ENCODE data around the gene KERA.
"Not testable (repeated sequence)": the region's sequence is repeated elsewhere in the genome, so short reads cannot be mapped to it uniquely, and the experiment has no call there.

Gene KERA, protein sequence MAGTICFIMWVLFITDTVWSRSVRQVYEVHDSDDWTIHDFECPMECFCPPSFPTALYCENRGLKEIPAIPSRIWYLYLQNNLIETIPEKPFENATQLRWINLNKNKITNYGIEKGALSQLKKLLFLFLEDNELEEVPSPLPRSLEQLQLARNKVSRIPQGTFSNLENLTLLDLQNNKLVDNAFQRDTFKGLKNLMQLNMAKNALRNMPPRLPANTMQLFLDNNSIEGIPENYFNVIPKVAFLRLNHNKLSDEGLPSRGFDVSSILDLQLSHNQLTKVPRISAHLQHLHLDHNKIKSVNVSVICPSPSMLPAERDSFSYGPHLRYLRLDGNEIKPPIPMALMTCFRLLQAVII

DNA sequence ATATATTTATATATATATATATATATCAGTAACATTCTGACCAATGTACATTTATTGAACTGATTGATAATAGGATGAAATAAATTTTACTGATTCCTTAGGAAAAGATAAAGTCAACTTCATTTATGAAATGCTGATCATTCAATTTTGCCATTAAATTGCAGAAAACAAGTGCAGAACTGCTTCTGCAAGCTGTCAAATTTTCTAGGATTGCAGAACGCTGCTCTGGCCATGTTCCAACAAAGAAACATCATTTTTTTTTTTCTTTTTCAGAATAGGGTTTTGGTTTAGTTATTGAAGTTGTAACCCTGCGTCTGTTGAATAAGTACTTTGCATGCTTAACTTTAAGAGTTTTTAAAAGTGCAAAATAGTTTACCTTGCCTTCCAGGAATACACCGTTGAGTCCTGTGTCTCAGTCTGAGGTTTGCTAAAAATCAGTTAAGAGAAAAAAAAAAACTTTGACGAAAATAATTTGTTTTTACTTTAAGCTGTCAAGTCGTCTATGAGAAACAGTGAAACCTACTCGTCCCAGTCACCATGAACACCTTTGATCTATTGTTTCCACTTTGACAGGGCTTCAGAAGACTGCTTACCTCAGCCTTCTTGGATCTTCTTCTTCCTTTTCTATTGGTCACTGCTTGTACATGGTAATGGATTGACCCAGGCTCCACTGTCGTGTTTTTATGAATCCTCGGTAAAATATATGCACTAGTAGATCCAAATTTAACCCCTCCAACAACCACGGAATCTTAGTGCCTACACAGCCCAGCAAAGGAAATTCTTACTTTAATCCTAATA lies at the start of gene KERA:
TSS of gene KERA (minus strand) at position 657 of the 798 bp plus-strand sequence. CDS start 1,743 bp downstream, outside the sequence.
- DNase-seq (ENCODE audit: low spot score) = no peak

DNA sequence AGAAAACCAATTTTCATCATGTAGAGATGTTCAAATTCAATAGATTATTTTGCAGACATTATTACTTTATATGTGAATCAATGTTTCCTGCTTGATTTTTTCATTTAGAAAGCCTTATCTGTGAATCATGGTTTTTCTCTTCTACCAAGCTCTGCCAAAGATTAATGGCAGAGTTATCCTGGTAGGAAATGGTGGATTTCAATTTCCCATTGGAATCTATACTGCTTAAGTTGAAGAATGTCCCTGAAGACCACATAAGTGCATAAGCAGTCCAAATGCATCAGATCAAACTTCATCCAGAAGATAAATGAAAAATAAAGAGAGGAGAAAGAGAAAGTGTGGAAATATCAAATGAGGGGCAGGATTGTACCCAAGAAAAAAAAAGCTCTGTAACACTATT lies 48.5 kb upstream of the KERA start:
- DNase-seq (ENCODE audit: low spot score) = no peak

DNA sequence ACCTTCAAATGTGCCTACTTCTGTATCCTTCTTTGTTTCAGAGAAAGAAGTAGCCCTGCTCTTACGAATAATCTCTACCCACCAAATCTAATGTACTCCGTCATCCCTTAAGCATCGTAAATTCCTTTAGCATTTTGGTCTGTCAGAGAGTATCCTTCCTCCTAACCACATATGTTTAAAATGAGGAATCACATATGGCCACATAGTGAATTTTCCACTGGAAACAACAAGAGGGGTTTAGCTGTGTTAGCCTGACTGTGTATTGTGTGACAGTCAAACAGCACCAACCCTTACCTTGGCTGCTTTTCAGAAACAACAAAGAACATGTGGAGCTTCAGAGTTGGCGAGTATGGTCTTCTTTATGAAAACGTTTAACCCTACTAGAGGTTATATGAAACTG lies 48.0 kb upstream of the KERA start:
- no peak for DNase-seq (ENCODE audit: low spot score)

DNA sequence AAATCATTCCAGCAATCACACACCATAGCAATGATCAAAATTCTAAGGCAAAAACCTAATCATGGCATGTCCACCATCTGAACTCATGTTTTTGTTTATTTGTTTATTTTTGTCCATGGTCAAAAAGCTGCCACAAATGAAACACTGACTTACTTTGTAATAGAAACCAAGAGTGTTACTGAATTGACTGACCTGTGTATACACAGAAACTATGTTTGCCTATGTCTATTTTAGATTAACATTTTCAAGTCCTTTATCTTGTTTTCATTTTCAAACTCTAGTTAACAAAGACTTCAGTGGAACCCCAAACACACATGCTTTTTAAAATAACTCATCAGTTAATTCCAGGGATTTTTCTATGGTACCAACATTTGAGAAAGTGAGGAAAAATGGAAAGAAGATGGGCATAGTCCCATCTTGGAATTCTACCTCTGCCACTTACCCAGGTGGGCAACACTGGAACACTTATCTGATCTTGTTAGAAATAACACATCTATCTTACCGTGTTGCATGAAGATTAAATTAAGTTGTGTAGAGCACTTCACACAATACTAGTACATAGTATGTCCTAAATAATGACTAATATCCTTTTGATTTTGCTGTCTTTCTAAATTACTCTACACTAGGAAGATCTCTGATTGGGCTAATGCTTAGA lies 47.1 kb upstream of the KERA start:
- no peak for DNase-seq (ENCODE audit: low spot score)

DNA sequence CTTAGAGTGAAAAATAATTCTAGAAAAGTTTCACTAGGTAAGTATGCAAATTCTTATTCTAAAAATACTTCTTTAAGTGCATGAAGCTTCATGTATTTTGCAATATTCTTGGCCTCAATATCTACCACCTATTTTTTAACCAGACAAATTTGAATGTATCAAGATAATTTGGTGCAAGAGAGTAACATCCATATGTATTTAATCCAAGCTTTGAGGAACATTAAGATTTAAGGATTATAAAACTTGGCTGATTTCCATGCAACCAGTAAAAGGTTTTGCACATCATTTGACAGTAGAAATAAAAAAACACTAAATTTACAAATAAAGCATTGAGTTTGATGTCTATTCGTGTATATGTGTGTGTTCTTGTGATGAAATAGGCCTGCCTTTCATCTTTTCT lies 45.8 kb upstream of the KERA start:
- DNase-seq (ENCODE audit: low spot score) = no peak

DNA sequence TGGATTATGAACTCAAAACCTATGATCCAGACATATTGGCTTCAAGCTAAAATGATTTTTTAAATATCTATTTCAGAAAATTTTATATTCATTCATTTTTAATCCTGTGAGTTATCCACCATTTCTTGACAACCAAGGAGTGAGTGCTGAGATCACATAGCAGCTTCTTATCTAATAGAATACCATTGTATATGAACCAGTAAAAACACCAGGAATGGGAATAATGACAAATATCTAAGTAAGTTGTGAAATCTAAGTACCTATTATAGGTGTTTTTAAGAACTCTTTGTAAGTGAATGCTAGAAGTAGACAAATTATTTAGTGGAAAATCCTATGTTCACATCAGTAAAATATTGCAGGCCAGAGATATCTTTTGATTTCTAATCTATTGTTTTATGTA lies 45.3 kb upstream of the KERA start:
- no peak for DNase-seq (ENCODE audit: low spot score)

DNA sequence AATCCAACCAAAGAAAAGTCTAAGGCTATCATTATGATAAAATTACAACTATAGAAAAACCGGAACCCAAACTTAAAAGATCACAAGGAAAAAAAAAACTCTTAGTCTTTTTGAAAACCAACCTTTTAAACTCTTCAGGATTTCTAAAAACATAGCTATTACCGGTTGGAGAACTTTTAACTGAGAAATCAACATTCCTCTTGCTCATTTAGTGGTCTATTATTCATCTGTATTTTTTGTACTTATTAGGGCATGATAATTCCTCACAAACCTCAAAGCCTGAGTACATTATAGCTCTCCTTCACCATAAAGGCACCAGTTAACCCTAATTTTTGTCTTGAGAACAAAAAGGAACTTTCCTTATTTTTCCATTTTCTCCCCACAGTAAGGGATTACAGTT lies 43.1 kb upstream of the KERA start:
- no peak for DNase-seq (ENCODE audit: low spot score)

DNA sequence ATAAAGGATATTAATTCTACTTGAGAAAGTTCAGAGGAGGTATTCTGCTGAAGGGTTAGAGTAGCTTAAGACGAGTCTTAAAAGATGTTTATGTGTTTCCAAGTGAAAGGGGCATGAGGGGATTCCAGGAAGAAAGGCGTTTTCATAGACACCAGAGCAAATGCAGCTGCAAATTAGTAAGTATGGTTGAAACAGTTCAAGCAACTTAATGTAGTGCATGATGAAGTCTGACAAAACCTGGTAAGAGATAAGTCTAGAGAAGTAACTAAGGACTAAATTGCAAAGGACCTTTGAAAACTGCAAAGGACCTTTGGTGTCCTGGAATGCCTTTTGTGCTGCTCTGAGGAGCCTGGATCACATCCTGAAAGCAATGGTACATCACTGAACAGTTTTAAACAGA lies 42.0 kb upstream of the KERA start:
- DNase-seq (ENCODE audit: low spot score) = no peak

DNA sequence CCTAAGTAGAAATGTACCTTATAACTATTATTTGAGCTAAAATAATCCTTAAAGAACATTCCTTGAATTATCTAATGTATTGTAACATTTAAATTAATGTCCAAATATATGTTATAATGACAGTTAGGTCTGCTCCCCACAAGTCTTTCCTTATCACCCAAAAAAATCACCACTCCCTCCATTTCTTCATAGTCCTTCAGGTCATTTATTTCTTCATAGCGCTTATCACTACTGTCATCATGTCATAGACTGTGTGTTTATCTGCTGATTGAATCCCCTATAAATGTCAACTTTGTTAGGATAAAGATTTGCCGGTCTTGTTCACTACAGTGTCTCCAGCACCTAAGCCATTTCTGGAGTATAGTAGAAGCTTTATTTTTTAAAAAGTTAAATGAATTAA lies 41.5 kb upstream of the KERA start:
- DNase-seq (ENCODE audit: low spot score) = no peak

DNA sequence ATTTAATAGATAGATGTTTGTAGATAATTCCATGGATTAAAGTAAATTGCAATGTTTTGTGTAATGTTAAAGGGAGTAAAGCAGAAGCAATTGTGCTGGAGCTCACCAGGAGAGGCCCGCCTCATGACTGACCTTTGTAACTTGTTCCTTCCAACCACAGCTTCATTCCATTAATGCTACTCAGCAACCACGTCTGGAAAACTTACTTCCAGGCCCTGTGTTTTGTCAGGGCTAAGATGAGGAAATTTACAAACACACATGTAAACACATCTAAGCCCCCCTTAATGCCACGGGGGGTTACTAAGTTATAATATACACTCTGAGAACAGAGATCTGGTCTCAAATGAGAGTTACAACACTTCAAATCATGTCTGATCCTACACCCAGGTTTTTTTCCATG lies 41.1 kb upstream of the KERA start:
- peak; percentile 4 for DNase-seq (ENCODE audit: low spot score)

DNA sequence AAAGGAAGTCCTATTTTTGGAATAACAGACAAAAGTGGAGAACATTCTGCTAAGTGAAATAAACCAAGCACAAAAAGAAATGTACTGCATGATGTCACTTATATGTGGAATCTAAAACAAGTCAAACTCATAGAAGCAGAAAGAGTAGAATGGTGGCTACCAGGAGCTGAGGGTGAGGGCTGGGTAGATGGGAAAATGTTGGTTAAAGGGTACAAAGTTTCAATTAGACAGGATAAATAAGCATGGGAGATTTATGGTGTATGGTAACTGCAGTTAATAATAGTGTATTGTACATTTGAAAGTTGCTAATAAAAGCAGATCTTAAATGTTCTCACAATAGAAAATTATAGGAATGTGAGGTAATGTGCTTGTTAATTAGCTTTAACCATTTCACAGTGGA lies 40.6 kb upstream of the KERA start:
- DNase-seq (ENCODE audit: low spot score) = no peak

DNA sequence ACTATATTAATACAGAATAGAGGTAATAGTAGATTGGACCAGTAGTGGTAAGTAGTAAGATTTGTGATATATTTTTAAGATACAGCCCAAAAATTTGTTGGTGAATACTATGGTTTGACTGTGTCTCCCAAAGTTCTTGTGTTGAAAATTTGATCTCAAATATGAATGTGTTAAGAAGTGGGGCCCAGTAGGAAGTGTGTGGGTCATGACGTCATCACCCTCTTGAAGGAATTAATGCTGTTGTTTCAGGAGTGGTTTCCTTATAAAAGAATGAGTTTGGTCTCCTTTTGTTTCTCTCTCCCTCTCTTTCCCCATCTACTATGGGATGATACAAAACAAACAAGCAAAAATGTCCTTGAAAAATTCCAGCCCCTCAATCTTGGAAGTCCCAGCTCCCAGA lies 37.1 kb upstream of the KERA start:
- no peak for DNase-seq (ENCODE audit: low spot score)

DNA sequence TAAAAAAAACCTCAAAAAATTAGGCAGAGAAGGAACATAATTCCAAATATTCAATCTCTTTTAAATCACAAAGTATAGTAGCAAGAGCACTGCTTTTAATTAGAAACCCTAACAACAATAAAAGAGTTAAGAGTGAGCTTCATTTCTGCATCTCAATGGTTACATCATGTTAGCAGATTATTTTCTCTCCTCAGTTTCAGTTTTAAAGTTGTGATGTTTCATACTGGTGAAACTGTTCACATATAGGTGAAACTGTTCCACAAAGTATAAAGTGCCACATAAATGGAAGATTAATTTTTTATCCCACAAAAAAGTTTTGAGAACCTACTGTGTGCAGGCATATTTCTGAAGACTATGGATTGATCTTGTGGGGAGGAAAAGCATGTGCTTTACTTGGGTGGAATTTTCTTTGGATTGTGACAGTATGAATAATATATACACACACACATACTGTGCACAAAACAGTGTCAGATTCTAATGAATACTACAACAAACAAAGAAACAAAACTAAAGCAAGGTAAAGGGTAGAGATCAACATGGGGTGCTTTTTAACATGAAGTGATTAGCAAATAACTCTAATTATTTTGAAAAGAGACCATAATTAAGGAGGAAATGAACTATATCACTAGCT lies 36.3 kb upstream of the KERA start:
- DNase-seq (ENCODE audit: low spot score) = no peak

DNA sequence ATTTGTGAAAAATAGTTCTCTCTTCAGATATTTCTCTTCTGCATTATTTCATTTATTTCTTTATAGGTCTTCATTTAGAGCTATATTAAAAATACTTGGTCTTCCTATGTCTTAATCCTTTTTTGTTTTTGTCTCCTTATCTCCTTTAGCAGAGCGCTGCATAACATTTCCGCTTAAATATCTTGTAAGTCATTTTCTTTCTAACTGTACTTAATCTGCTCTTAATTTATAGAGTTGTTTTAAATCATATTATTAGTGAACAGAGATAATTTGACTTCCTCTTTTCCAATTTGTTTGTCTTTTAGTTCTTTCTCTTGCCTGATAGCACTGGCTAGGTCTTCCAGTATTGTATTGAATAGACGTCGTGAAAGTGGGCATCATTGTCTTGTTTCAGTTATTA lies 35.5 kb upstream of the KERA start:
- no peak for DNase-seq (ENCODE audit: low spot score)

DNA sequence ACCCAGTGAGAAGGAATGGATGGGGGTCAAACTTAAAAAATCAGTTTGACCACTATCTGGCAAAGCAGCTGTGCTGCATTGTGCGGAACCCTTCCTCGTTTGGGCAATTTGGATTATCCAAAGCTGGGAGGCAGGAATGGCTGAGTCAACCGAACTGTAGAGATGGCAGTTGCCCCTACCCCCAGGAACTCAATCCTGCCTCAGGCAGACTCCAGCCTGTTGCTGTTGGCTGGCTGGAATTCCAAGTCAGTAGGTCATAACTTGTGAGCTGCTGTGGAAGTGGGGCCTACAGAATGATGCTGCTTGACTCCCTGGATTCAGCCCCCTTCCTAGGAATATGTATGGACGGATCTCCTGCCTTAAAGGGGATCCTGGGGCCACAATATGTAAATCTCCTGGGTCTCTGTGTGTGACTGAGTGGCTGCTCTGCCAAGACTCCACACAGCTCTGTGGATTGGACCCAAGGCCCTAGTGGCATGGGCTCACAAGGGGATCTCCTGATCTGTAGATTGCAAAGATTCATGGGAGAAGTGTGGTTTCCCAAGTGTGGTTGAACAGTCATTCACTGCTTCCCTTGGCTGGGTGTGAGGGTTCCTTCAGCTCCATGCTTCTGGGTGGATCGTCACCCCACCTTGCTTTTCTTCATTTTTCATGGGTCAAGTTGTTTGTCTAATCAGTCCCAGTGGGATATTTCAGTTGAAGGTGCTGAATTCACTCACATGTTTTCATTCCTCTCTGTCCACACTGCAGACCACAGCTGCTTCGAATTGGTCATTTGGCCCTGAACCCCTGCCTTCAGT lies 34.3 kb upstream of the KERA start:
- DNase-seq (ENCODE audit: low spot score) = no peak

DNA sequence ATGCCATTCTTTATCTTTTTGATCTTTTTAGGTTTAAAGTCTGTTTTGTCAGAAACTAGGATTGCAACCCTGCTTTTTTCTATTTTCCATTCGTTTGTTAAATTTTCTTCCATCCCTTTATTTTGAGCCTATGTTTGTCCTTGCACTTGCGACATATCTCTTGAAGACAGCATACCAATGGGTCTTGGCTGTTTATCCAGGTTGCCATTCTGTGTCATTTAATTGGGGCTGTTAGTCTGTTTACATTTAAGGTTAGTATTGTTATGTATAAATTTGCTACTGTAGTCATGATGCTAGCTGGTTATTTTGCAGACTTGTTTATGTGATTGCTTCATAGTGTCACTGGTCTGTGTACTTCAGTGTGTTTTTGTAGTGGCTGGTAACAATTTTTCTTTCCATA lies 32.1 kb upstream of the KERA start:
- not testable (repeated sequence) for DNase-seq (ENCODE audit: low spot score)

DNA sequence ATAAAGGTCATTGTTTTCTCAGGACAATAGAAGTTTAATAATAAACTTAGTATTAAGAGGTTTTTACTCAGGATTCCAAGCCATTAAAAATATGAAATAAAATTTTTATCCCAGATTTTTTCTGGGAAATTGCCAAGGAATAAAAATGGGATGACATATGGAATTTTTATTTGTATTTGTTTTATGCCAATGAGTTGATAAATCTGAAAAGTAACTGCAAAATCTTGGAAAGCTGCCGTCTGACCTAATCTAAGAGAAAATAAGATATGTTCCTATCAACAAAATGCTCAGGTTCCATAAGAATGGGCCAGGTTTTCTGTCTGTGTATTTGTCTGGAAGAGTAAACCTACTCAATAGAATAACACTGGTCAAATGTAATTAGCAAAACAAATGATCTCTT lies 22.2 kb upstream of the KERA start:
- DNase-seq (ENCODE audit: low spot score) = no peak

DNA sequence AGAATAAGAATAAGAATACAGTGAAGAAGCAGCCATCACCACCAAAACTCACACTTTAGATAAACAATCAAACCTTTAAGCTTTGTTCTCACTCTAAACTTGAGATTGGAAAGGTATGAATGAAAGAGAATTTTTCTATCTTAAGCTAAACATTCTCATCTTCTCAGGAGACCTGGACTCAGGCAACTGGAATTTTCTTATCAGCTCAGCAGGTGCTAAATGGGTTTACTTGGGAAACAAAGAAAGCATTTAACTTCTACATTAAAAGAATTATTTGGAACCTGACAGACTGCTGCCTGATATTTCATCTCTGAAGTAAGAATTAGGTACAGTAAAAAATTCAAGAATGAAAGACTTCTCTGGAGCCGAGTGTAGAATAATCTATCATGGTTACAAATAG lies 20.7 kb upstream of the KERA start:
- no peak for DNase-seq (ENCODE audit: low spot score)

DNA sequence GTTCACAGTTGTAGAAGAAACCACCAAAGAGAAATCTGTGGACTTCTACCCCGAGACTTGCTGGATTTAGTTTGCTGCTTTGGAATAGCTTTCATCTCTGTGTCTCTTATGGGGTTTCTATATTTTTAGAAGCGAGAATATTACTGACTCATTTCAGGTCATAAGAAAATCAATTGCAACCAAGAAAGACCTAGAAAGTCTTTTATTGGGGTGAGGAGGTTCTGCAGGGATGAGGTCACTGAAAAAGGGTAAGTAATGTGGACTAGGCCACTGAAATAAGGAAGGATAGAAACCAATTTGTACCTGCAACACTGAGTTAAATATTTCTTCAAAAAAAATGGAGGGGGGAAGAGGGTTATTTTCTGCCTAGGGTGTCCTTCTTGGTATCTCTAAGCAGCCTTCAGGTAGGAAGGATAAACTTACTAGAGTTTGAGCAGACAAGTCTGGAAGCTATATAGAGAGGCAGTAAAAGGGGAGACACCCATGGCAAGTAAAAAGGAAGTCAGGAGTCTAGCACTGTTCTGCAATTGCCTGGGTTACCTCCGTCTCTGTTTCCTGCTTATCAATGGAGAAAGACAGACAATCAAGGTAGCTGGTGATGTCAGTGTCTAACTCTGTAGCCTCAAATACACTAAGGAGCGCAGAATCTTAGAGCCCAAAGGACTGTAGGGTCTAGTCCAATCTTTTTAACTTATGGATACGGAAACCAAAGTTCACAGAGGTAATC lies 19.6 kb upstream of the KERA start:
- no peak for DNase-seq (ENCODE audit: low spot score)

DNA sequence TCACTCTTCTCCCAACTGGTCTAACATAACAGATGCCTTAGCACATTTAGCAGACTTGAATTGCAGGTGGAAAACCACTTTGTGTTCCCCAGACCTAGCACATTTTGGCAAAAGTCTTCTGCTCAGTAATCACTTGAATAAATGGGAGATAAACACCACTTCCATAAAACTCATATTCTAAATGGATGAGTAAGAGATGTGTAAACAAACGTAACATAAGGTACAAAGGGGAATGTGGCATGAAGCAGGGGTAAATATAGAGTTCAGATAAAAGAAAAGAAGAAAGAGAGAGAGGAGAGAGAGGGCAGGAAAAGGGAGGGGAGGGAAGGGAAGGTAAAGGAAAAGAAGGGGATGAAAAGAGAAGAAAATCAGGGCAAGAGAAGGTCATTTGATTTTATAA lies 17.0 kb upstream of the KERA start:
- DNase-seq (ENCODE audit: low spot score) = no peak

DNA sequence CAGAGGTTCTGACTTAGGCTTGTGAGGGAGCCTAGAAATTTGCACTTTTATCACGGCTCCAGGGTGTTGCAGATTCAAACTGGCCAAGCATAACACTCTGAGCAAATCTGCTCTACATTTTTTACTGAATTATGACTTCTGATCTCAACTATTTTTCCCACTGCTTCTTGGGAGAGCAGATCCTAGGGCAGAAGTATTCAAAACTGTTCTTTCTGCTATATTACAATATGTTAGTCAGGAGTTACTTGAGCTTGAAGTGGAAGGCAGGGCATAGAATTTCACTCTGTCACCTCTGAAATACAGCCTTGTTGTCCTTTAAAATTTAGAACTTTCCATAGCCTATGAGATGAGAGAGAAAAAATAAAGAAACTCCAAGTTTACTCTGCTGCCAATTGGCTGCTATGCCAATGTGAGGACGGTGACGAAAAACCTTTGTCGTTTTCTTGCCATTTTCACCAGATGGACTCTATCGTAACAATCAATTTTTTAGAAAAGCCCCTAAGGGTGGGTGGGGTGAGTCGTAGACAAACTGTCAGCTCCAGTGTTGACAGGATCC lies 16.4 kb upstream of the KERA start:
- no peak for DNase-seq (ENCODE audit: low spot score)
